ENCODE measurements around the gene RPA3.
"Not testable (repeated sequence)": the region's sequence is repeated elsewhere in the genome, so short reads cannot be mapped to it uniquely, and the experiment has no call there.

The RPA3 gene

DNA sequence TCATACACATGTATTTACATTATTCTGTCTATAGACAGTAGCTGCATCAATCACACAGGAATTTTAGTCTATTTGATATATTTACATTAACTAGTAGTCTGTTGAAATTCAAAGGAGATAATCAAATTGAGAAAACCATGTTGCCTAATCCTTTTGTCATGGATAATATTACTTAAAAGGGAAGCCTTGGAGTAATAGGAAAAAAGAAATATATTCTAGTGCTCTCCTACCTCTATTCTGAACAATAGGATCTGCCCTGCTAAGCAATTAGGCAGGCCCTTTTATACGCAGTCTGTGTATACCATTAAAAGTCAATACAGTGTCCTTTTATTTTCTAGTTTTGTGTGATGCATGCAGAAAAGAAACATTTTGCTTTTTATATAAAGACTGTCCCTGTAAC is 53.4 kb downstream of the RPA3 start:
- Histone ChIP-seq H3K27ac (replicated peaks) (no peak overlapping the region), H3K27me3 (ENCODE audit: insufficient read depth, poor library complexity, severe bottlenecking) (no peaks in the 10 kb centered on the region), H3K4me3 (replicated peaks; ENCODE audit: insufficient read depth, low read length) (no peak overlapping the region)
- DNase-seq (ENCODE audit: low read depth in 1 of 2, low spot score in 1 of 2) = no peak
- no peak for TF ChIP-seq POLR2AphosphoS5 (IDR thresholded peaks at IDR 0.05; ENCODE audit: low read depth)
- no peak for TF ChIP-seq SPI1 (IDR thresholded peaks at IDR 0.05; ENCODE audit: borderline replicate concordance, low read depth)
- TF ChIP-seq CTCF (IDR thresholded peaks at IDR 0.05; ENCODE audit: insufficient read depth, low read length) = no peak
- TF ChIP-seq GABPA (IDR thresholded peaks at IDR 0.05; ENCODE audit: low read depth) = no peak
- TF ChIP-seq, protein P1, sequence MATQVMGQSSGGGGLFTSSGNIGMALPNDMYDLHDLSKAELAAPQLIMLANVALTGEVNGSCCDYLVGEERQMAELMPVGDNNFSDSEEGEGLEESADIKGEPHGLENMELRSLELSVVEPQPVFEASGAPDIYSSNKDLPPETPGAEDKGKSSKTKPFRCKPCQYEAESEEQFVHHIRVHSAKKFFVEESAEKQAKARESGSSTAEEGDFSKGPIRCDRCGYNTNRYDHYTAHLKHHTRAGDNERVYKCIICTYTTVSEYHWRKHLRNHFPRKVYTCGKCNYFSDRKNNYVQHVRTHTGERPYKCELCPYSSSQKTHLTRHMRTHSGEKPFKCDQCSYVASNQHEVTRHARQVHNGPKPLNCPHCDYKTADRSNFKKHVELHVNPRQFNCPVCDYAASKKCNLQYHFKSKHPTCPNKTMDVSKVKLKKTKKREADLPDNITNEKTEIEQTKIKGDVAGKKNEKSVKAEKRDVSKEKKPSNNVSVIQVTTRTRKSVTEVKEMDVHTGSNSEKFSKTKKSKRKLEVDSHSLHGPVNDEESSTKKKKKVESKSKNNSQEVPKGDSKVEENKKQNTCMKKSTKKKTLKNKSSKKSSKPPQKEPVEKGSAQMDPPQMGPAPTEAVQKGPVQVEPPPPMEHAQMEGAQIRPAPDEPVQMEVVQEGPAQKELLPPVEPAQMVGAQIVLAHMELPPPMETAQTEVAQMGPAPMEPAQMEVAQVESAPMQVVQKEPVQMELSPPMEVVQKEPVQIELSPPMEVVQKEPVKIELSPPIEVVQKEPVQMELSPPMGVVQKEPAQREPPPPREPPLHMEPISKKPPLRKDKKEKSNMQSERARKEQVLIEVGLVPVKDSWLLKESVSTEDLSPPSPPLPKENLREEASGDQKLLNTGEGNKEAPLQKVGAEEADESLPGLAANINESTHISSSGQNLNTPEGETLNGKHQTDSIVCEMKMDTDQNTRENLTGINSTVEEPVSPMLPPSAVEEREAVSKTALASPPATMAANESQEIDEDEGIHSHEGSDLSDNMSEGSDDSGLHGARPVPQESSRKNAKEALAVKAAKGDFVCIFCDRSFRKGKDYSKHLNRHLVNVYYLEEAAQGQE (IDR thresholded peaks at IDR 0.05; ENCODE audit: insufficient replicate concordance, low read depth) = no peak

GRCh38 chr7:7664291-7664690 is 54.1 kb downstream of the RPA3 start:
- no peak for TF ChIP-seq CTCF (IDR thresholded peaks at IDR 0.05; ENCODE audit: insufficient read depth, low read length)
- no peak for TF ChIP-seq GABPA (IDR thresholded peaks at IDR 0.05; ENCODE audit: low read depth)
- no peak for TF ChIP-seq SPI1 (IDR thresholded peaks at IDR 0.05; ENCODE audit: borderline replicate concordance, low read depth)
- TF ChIP-seq POLR2AphosphoS5 (IDR thresholded peaks at IDR 0.05; ENCODE audit: low read depth) = no peak
- TF ChIP-seq, protein P1 (IDR thresholded peaks at IDR 0.05; ENCODE audit: insufficient replicate concordance, low read depth) = no peak

GRCh38 chr7:7662527-7662926 is 55.9 kb downstream of the RPA3 start:
- TF ChIP-seq POLR2AphosphoS5 (IDR thresholded peaks at IDR 0.05; ENCODE audit: low read depth) (no peak), CTCF (IDR thresholded peaks at IDR 0.05; ENCODE audit: insufficient read depth, low read length) (no peak), GABPA (IDR thresholded peaks at IDR 0.05; ENCODE audit: low read depth) (no peak), SPI1 (IDR thresholded peaks at IDR 0.05; ENCODE audit: borderline replicate concordance, low read depth) (no peak)
- TF ChIP-seq, protein P1 (IDR thresholded peaks at IDR 0.05; ENCODE audit: insufficient replicate concordance, low read depth) = no peak
- Histone ChIP-seq H3K4me3 (replicated peaks; ENCODE audit: insufficient read depth, low read length) (no peak overlapping the region), H3K27me3 (ENCODE audit: insufficient read depth, poor library complexity, severe bottlenecking) (no peaks in the 10 kb centered on the region), H3K27ac (replicated peaks) (no peak overlapping the region)
- DNase-seq (ENCODE audit: low read depth in 1 of 2, low spot score in 1 of 2) = no peak

More at GRCh38 chr7:7664291-7664690, 54.1 kb downstream of the RPA3 start:
- Histone ChIP-seq H3K4me3 (replicated peaks; ENCODE audit: insufficient read depth, low read length) (no peak overlapping the region), H3K27ac (replicated peaks) (no peak overlapping the region), H3K27me3 (ENCODE audit: insufficient read depth, poor library complexity, severe bottlenecking) (no peaks in the 10 kb centered on the region)
- DNase-seq (ENCODE audit: low read depth in 1 of 2, low spot score in 1 of 2) = no peak

DNA sequence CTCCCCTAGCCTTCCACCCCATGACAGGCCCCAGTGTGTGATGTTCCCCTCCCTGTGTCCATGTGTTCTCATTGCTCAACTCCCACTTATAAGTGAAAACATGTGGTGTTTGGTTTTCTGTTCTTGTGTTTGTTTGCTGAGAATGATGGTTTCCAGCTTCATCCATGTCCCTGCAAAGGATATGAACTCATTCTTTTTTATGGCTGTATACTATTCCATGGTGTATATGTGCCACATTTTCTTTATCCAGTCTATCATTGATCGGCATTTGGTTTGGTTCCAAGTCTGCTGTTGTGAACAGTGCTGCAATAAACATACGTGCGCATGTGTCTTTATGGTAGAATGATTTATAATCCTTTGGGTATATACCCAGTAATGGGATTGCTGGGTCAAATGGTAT is 61.9 kb downstream of the RPA3 start:
- H3K4me3 ChIP-seq (replicated peaks; ENCODE audit: insufficient read depth, low read length); H3K27me3 ChIP-seq (ENCODE audit: insufficient read depth, poor library complexity, severe bottlenecking); DNase-seq (ENCODE audit: low read depth in 1 of 2, low spot score in 1 of 2); H3K27ac ChIP-seq (replicated peaks): not testable (repeated sequence)

Data from HL-60 (cell line).